HG02938 (cell line): ENCODE results near the gene NOL12.
"Not testable (repeated sequence)": the region's sequence is repeated elsewhere in the genome, so short reads cannot be mapped to it uniquely, and the experiment has no call there.

ENCODE experiments used
- ATAC-seq: cut with Tn5 transposase; IDR thresholded peaks from one replicate; pipeline ENCODE4 v1.9.1; 2021; ENCODE audit warnings: mild to moderate bottlenecking, moderate library complexity; ENCODE audit not compliant: unreplicated experiment

Gene NOL12, protein sequence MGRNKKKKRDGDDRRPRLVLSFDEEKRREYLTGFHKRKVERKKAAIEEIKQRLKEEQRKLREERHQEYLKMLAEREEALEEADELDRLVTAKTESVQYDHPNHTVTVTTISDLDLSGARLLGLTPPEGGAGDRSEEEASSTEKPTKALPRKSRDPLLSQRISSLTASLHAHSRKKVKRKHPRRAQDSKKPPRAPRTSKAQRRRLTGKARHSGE

DNA sequence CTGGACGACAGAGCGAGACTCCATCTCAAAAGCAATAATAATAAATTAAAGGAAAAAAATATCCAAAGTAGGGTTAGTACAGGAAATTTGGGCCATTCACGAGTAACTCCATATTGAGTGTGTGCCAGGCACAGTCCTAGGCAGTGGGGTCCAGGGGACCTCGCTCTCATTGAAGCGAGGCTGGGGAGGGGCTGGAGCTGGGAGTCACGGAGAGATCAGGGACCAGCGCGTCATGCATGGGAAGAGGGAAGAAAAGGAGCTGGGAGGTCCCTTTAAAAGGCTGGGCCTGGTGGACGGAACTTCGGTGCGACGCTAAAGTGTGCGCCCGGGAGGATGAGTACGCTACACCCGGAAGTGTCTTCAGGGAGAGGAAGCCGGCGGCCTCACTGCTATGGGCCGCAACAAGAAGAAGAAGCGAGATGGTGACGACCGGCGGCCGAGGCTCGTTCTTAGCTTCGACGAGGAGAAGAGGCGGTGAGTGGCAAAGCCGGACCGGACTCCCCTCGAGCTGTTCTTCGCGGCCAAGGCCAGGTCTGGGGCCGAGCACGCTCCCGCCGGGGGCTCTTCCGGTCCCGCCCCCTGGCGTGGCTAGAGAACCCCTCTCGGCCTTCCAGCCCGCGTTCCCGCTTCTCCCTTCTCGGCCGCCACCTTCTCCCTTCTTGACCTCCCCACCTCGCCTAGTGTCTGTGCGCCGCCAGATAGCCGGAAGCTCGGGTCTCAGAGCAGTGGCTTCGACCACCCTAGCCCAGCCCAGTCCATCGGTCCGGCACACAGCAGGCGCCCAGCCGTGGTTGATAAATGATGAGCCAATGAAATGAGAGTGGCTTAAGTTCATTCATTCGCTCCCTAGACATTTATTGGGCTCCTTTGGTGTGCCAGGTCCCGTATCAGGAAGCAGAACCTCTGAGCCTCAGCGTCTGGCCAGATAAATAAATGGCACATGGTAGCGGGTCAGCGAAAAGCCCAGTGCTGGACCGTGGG, at the start of gene NOL12:
NOL12 (plus strand) TSS at position 342 of the 981 bp plus-strand sequence; CDS start at position 392, 50 bp downstream.
- peak; percentile 69 for ATAC-seq

DNA sequence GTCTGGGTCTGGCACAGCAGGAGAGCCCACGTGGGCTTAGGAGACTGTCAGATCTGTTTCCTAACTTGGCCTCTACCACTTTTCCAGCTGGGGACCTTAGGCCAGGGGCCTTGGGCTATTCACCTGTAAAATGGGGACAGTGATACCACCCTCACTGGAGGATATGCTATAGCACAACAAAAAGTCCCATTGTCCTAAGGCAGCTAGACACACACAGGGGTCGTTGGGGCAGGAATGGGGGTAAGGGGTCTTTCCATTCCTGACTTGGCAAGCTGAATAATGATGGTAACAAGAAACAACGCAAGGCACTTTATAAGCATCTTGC, 49.2 kb upstream of the NOL12 start:
- no peak for ATAC-seq

DNA sequence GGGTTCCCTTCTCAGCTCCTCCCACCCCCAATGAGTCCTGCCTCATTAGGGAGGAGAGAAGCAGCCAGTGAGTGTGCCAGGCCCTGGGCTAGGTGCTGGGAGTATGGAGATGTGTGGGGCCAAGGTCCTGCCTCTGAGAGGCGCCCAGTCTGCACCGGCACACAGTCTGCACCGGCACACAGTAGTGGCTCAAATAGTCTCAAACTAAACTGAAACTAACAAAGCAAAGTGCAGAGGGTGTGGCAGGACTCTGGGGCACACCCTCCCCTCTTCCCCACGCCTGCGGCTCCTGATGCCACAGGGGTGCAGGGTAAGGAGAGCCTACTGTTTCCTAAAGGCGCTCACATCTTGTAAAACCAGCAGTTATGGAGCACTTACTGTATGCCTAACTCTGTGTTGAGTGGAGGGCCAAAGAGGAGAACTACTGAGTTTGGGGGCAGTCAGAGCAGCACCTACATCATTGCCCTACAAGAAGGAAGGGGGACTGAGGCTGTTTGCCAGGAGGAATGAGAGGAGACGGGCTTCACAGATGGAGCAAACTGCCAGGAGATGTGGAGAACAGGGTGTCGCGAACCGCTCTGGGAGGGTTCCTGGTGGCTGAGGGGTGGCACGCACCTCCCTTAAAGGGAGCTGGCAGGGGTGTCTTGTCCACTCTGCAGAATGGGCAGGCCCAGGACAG, 47.6 kb upstream of the NOL12 start:
- no peak for ATAC-seq

DNA sequence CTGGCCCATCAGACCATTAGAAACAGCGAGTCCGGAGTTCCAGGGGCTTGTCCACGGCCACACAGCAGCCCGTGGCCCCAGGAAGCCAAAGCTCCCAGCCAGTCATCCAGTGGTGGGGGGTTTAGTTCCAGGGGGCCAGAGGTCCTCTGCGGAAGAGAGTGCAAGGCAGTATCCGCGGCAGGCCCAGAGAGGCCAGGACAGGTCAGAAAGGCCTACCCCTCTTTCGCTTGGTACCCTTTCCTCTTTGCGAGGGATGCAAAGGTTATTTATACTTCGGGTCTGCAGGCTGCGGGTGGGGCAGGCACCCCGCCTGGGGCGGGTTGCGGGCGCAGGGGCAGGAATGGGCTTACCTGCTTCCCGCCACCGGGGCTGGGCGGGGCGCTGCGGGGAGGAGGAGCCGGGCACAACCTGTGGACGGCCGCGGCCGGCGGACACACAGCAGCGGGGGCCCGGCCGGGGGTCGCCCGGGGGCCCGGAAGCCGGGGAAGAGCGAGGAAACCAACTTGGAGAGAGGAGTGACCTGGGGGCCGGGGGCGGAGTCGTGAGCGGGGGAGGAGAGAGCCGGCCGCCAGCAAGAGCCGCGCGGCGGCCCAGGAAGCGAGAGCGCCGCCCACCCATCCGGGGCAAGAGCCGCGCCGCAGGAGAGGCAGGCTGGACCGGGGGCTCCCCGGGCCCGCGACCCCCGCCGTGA, 46.9 kb upstream of the NOL12 start, which contains the start of gene SH3BP1:
SH3BP1 (plus strand) TSS at position 600 of the 691 bp plus-strand sequence. CDS start 119 bp downstream, outside the sequence.
- ATAC-seq = no peak

DNA sequence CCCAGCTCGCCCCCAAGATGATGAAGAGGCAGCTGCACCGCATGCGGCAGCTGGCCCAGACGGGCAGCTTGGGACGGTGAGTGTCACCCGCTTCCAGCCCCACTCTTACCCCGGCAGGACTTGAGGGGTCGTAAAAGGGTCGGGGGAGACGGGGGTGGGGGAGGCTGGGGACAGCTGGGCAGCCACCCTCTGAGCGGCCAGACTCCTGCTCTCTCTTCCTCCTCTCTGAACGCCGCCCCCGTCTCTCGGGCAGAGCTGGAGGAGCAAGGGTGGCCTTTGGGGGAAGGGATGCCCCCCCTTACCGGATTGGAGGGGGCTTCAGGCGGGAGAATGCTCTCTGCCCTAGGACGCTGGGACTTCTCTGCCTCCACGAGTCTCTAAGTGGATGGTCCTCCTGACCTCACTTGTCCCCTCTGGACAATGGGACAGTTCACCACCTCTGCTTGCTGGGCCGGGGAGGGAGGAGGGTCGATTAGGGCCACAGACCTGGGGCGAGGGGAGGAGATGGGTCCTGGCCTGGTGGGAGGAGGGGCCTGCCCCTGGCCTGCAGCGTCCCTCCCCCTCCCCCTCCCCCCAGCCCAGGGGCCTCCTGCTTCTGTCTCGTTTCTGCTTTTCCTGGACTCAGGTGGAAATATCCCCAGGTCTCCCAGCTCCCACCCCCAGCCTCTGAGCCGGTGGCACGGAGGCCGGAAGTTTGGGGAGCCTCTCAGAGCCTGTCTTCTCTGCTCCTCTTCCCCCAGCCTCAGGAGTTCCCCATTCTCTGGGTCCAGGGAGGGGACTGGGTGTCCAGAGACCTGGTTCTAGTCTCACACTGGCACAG, 46.2 kb upstream of the NOL12 start:
- ATAC-seq = no peak

DNA sequence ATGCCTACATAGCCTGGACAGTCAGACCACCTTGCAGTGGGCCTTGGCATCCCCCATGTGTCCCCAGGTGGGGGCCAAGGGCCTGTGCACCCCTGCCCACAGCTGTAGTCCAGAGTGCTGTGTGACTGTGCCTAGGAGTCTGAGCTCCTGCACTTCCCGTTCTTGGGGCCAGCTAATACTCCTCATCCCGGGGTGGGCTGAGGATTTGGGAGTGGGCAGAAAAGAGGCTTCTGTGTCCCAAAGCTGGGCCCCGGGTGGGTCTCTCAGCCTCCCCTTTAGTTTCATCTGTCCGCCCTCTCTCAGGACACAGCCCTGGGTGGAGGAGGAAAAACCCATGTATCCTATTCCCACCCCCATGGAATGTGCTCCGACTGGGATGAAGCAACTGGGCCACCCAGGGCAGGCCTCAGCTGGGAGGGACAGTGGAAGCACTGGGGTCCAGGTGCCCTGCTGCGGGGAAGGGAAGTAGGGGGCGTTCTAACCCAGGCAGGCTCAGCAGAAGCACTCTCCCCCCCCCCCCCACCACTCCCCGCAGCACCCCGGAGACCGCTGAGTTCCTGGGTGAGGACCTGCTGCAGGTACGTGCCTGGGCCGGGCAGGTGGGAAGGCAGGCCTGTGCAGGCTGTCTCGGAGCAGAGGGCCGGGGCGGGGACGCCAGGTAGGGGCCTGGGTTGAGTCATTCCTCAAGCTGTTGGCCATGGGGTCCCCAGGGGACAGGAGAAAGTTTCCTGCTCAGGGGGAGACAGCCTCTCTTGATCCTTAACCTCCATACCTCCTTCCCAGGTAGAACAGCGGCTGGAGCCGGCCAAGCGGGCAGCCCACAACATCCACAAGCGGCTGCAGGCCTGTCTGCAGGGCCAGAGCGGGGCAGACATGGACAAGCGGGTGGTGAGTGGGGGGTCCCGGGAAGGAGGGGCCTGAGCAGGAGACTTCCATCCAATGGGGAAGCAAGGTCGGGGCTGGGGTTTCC, 45.3 kb upstream of the NOL12 start:
- no peak for ATAC-seq

DNA sequence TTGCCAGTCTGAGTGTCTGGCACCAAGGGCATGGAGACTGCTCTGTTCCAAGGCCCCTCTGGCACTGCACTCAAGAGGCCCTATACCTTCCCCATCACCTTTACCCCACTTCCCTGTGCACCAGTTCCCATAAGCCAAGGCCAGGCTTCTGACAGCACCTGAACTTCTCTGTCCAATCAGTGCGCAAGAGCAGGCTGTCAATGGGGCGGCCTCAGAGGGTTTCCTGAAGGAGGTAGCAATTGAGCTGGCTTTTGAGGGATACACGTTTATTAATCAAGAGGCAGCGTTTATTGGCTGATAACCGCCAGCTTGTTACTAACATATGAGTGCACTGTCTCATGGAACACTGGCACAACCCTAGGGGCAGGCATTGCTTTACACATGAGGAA, 44.6 kb upstream of the NOL12 start:
- no peak for ATAC-seq

DNA sequence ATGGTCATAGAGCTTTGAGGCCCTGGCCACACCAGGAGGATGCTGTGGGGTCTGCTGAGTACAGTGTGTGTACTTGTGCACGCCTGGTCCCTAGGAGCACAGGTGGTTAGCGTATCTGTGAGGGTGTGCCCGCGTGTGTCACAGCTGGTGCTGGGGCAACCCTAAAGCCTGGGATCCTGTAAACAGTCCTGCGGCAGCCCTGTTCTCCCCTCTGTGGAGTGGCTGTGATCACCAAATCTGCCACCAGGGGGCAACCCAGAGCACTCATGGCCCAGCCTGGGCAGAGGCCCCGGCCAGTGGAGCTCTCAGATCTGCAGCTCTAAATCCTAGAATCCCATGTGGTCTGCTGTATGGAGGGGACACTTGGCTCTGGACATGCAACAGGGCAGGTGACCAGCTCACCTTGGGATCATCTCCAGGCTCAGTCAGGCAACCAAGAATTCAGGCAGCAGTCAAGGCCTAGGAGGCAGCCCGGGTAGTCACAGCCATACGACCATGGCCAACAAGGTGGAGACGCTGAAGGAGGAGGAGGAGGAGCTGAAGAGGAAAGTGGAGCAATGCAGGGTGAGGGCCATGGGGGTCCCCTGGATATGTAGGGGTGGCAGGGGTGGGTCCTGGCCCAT, 42.8 kb upstream of the NOL12 start:
- no peak for ATAC-seq

DNA sequence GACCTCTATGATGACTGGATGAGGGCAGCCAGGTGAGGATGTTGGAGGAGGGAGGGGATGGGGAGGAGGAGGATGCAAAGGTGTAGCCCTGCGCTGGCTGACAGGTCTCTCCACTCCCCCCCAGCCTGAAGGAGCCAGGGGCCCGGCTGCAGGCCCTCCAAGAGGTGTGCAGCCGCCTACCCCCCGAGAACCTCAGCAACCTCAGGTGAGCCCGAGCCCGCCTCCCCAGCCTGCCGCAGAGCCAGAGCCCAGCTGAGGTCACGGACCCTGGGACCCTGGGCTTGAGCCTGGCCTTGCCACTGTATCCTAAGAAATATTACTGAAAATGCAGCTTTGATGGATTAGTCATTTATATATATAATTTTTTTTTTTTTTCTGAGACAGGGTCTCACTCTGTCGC, 38.8 kb upstream of the NOL12 start:
- ATAC-seq = no peak

DNA sequence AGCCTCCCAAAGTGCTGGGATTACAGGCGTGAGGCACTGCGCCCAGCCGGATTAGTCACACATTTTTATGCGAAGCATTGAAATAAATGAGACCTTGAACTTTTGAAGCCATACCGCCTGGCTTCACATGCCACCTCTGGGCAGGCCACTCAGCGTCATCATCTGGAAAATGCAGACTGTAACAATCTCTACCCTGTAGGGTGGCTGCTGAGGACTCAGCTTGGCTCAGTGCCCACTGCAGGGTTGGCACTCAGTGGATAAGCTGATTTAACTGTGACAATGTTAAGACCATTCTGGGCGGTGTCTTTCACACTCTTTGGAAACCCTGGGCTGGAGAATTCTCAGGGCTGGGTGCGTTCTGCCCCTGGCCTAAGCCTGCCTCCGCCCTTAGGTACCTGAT, 38.2 kb upstream of the NOL12 start:
- ATAC-seq = no peak

DNA sequence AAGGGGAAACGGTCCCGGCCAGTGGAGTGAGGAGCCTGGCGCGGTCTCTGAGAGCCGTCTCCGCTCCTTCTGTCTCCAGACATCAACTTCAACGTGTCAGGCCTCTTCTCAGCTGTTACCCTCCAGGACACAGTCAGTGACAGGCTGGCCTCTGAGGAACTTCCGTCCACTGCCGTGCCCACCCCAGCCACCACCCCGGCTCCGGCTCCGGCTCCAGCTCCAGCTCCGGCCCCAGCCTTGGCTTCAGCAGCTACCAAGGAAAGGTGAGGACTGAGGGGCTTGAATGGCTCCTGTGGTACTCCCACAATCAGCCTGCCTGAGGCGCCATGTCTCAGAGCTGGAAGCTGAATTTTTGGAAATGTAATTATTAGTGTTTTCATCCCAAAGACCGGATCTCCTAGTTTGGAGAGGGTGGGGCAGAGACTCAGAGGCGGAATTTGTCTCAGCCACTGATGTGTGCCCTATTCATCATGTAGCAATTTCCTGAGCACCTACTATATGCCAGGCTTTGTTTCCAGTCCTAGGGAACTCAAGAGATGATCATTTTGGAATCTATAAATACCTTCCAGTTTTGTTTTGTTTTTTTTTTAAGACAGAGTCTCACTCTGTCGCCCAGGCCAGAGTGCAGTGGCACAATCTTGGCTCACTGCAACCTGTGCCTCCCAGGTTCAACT, 35.5 kb upstream of the NOL12 start:
- no peak for ATAC-seq

DNA sequence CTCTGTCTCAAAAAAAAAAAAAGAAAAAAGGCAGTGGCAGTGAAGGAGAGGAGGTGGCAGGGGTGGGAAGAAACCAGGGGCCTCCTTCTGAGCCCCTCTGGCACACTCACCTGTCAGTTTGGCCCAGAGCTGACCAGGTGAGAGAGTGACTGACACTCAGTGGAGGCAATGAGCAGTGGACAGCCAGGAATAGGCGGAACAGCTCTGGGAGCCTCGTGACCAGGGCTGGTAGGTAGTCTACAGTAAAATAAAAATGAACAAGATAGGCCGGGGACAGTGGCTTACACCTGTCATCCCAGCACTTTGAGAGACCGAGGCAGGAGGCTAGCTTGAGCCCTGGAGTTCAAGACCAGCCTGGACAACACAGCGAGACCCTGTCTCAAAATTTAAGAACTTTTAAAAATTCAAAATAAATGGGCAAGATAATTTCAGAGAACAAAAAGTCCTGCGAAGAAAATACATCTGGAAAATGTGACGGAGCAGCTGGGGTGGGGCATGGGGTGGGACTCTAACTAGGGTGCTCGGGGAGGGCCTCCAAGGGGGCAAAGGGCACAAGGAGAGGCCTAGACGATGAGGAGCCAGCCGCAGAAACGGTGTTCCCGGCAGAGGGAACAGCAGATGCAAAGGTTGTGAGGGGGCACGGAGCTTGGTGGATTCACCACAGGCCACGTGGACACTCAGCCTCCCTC, 31.4 kb upstream of the NOL12 start:
- ATAC-seq = no peak

DNA sequence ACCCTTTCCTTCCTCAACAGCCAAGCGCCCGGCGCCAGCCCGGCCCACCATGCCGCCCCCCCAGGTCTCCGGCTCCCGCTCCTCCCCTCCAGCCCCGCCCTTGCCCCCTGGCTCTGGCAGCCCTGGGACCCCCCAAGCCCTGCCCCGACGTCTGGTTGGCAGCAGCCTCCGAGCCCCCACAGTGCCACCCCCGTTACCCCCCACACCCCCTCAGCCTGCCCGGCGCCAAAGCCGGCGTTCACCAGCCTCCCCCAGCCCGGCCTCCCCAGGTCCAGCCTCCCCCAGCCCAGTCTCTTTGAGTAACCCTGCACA, 30.9 kb upstream of the NOL12 start:
- ATAC-seq = no peak

DNA sequence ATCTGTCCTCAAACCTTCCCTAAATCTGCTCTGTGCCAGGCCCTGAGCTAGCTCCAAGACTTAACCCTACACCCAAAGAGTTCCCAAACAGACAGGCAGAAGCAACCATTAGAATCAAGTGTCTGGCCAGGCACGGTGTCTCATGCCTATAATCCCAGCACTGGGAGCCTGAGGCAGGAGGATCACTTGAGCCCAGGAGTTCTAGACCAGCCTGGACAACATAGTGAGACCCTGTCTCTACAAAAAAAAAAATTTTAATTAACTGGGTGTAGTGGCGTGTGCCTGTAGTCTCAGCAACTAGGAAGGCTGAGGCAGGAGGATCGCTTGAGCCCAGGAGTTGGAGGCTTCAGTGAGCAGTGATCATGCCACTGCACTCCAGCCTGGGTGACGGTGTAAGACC, 29.6 kb upstream of the NOL12 start:
- not testable (repeated sequence) for ATAC-seq

DNA sequence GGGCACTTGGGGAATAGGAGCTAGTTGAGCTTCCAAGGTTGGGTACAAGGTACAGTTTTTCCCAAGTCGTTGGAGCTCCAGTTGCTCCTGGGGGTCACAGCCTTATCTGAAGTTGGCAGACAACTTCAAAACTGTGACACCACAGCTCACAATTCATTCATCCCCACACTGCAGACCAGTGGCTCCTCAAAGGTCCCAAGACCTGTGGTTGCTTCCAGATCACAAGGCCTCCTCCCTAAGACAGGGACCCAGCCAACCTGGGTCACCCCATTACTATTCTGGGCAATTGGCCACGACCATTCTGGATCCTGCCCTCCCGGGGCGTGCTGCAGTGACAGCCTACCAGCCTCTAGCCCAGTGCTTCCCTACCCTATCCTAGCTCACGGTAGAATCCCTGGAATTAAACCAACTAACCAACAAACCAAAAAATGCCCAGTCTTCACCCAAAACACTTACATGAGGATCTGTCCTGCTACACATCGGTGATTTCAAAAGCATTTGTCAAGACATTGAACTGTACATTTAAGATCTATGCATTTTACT, 28.5 kb upstream of the NOL12 start:
- ATAC-seq = no peak

DNA sequence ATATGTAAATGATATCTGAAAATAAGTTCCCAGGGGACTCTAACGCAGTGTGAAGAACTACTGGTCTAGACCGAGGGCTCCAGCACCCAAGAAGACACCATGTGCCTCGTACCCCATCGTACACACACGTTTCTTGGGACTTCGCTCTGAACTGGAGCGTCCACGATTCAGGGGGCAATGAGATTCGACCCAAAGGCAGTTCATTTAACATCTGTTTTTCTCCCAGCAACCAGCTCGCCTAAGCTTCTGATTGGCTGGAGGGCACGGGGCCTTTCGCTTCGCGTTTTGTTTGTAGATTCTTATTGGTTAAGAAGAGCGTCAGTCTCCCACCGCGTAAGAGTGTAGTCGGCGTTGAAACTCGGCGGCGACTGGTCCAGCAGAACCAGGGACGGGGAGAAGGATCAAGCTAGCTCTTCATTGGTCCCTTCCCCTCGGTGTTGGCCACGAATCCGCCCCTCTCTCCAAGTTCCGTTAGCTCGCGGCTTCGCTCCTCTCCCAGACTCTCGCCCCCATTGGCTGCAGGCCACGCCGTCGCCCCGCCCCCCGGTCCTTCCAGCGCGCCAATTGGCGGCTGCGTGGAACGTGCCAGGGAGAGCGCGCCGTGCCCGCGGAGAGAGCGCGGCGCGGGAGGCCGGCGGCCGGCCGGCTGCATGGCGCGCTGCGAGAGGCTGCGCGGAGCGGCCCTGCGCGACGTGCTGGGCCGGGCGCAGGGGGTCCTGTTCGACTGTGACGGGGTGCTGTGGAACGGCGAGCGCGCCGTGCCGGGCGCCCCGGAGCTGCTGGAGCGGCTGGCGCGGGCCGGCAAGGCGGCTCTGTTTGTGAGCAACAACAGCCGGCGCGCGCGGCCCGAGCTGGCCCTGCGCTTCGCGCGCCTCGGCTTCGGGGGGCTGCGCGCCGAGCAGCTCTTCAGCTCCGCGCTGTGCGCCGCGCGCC, 27.7 kb upstream of the NOL12 start, which contains the start of gene PDXP:
PDXP (plus strand) TSS at position 591 of the 933 bp plus-strand sequence; CDS start at position 651, 60 bp downstream.
- peak; percentile 85 for ATAC-seq
